Measurements from ENCODE around the gene TLN1.

The TLN1 gene

GRCh38 chr9:35706951-35707350, 25.0 kb downstream of the TLN1 start:
- Histone ChIP-seq H3K4me3 (replicated peaks; ENCODE audit: insufficient read depth, low read length) (no peak overlapping the region), H3K27me3 (ENCODE audit: insufficient read depth, poor library complexity, severe bottlenecking) (no peaks in the 10 kb centered on the region), H3K27ac (replicated peaks) (no peak overlapping the region)
- no peak for DNase-seq (ENCODE audit: low read depth in 1 of 2, low spot score in 1 of 2)
- no peak for TF ChIP-seq GABPA (IDR thresholded peaks at IDR 0.05; ENCODE audit: low read depth)
- no peak for TF ChIP-seq SPI1 (IDR thresholded peaks at IDR 0.05; ENCODE audit: borderline replicate concordance, low read depth)
- no peak for TF ChIP-seq CTCF (IDR thresholded peaks at IDR 0.05; ENCODE audit: insufficient read depth, low read length)
- no peak for TF ChIP-seq POLR2AphosphoS5 (IDR thresholded peaks at IDR 0.05; ENCODE audit: low read depth)
- TF ChIP-seq REST (IDR thresholded peaks at IDR 0.05; ENCODE audit: insufficient replicate concordance, low read depth): no peak

- Histone ChIP-seq H3K27ac (replicated peaks) (no peak overlapping the region), H3K27me3 (ENCODE audit: insufficient read depth, poor library complexity, severe bottlenecking) (no peaks in the 10 kb centered on the region), H3K4me3 (replicated peaks; ENCODE audit: insufficient read depth, low read length) (no peak overlapping the region)
- no peak for DNase-seq (ENCODE audit: low read depth in 1 of 2, low spot score in 1 of 2)
- no peak for TF ChIP-seq REST (IDR thresholded peaks at IDR 0.05; ENCODE audit: insufficient replicate concordance, low read depth)
- TF ChIP-seq POLR2AphosphoS5 (IDR thresholded peaks at IDR 0.05; ENCODE audit: low read depth): no peak
- no peak for TF ChIP-seq CTCF (IDR thresholded peaks at IDR 0.05; ENCODE audit: insufficient read depth, low read length)
- TF ChIP-seq GABPA (IDR thresholded peaks at IDR 0.05; ENCODE audit: low read depth): no peak
- no peak for TF ChIP-seq SPI1 (IDR thresholded peaks at IDR 0.05; ENCODE audit: borderline replicate concordance, low read depth)
These were observed 26.1 kb downstream of the TLN1 start for GRCh38 chr9:35705836-35706430.

- DNase-seq (ENCODE audit: low read depth in 1 of 2, low spot score in 1 of 2): no peak
- Histone ChIP-seq H3K27ac (replicated peaks) (no peak overlapping the region), H3K4me3 (replicated peaks; ENCODE audit: insufficient read depth, low read length) (no peak overlapping the region), H3K27me3 (ENCODE audit: insufficient read depth, poor library complexity, severe bottlenecking) (no peaks in the 10 kb centered on the region)
- TF ChIP-seq CTCF (IDR thresholded peaks at IDR 0.05; ENCODE audit: insufficient read depth, low read length): no peak
- no peak for TF ChIP-seq SPI1 (IDR thresholded peaks at IDR 0.05; ENCODE audit: borderline replicate concordance, low read depth)
- no peak for TF ChIP-seq POLR2AphosphoS5 (IDR thresholded peaks at IDR 0.05; ENCODE audit: low read depth)
- no peak for TF ChIP-seq GABPA (IDR thresholded peaks at IDR 0.05; ENCODE audit: low read depth)
- no peak for TF ChIP-seq REST (IDR thresholded peaks at IDR 0.05; ENCODE audit: insufficient replicate concordance, low read depth)
These were observed 26.6 kb downstream of the TLN1 start for GRCh38 chr9:35705372-35705771.
